GM18508 (cell line): ENCODE data around the gene USP28.
"Not testable (repeated sequence)": the region's sequence is repeated elsewhere in the genome, so short reads cannot be mapped to it uniquely, and the experiment has no call there.

Experiments
- ATAC-seq: cut with Tn5 transposase; IDR thresholded peaks from one replicate; pipeline ENCODE4 v1.9.1; 2021; ENCODE audit warnings: moderate number of reproducible peaks; ENCODE audit not compliant: insufficient read depth, unreplicated experiment

The USP28 gene, protein sequence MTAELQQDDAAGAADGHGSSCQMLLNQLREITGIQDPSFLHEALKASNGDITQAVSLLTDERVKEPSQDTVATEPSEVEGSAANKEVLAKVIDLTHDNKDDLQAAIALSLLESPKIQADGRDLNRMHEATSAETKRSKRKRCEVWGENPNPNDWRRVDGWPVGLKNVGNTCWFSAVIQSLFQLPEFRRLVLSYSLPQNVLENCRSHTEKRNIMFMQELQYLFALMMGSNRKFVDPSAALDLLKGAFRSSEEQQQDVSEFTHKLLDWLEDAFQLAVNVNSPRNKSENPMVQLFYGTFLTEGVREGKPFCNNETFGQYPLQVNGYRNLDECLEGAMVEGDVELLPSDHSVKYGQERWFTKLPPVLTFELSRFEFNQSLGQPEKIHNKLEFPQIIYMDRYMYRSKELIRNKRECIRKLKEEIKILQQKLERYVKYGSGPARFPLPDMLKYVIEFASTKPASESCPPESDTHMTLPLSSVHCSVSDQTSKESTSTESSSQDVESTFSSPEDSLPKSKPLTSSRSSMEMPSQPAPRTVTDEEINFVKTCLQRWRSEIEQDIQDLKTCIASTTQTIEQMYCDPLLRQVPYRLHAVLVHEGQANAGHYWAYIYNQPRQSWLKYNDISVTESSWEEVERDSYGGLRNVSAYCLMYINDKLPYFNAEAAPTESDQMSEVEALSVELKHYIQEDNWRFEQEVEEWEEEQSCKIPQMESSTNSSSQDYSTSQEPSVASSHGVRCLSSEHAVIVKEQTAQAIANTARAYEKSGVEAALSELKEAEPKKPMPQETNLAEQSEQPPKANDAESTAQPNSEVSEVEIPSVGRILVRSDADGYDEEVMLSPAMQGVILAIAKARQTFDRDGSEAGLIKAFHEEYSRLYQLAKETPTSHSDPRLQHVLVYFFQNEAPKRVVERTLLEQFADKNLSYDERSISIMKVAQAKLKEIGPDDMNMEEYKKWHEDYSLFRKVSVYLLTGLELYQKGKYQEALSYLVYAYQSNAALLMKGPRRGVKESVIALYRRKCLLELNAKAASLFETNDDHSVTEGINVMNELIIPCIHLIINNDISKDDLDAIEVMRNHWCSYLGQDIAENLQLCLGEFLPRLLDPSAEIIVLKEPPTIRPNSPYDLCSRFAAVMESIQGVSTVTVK

DNA sequence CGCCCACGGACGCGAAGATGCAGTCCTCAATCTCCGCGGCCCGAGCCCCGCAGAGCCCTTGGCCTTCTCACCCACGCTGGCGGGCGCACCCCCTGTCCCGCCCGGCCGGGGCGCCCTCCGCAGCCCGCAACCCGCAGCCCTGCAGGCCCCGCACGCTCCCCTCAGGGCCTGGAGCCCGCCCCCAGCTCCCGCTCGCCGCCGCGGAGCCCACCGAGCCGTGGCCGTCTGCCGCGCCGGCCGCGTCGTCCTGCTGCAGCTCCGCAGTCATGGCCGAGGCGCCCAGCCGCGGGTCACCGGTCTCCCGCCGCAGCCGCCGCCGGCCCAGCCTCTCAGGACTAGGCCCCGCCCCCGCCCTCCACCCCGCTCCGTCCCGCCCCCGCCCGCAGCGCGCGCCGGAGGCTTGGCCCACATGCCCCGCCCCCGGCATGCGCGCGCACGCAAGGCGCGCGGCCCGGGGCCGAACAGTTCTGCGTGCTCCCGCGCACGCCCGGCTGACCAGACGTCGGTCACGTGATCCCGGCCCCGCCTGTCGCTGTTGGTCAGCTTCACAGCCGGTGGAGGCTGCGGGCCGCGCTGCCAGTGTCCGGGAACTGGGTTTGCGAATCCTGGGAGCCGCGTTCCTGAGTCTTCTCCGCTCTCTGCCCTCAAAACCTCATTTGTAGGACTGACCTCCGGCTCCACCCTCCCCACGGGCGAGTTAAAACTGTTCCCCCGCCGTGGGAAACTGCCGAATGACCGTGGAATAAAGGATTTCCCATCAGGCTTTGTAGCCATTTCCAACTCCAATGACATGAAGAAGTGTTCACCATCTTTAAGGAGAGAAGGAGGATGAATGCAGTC lies at the start of gene USP28:
Gene USP28, minus strand, starts transcription at position 339 of the 840 bp plus-strand sequence. Its CDS starts 71 bp downstream, at position 268.
- peak; percentile 69 for ATAC-seq

DNA sequence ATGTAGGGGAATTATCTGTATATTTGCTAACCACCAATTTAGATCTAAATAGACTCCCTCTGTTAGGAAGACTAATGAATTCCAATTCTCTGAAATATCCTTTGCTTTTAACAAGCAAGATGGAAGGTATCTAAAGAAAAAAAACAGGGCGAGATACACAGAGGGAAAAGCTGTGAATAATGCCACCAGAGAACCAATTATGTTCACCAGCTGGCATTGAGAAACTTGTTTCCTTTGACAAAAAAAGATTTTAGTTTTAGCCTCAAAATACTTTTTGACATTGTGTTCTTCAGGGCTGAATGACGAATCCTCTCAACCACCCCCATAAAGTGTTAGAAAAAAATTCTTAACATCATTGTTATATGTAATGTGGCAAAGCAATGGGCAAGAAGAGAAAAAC lies 48.2 kb upstream of the USP28 start:
- no peak for ATAC-seq

- ATAC-seq, result not testable (repeated sequence)
These were observed 36.1 kb upstream of the USP28 start for GRCh38 chr11:113911491-113911890.

DNA sequence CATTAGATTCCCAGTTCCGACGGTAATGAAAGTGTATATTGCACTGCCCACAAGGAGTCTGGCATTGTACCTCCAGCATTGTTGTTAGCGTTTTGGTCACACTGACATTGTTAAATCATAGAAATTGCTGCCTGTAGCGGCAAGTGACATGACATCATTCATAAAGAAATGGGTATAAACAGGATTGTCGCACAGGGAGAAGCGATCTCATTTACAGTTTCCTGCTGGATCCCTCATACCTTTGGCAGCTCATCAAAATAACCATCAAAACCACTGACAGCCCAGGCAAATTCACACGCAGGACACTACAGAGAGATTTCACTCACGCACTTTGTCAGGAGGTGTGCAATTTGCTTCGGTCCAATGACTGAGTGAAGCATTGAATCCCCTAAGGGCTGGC lies 32.7 kb upstream of the USP28 start:
- ATAC-seq, result no peak

DNA sequence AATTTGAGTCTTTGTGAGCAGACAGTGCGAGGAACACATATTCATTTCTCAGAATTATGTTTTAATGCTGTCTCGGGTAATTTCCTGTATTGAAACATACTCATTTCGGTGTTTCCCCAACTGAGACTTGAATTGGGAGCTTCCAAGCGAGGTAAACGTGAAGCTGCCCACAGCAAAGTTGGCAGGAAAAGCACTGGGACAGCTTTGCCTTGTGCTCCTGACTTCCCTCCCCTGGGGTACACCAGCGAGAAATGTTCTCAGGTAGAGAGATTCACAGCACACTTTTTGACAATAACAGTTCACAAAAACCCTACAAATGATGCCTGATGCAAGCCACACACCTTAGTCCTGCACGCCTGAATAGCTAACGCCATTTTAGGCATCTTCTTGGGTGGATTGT lies 32.3 kb upstream of the USP28 start:
- ATAC-seq, result no peak

DNA sequence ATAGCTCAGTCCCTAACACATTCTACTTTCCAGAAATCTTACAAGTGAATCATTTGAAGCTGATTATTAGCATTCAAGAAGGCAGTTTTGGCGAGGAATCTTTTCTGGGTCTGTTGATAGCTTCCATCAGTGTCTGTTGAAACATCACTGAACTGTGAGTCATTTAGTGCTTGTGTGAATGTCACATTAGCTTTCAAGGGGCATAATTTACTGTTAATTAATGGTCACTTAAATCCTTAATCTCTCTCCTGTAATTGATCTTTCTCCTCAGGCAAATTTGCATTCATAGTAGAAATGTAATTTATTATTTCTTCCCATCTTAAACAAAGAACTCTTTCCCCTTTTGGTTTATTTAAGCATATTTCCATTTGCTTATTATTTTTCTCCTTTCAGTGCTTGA lies 31.8 kb upstream of the USP28 start:
- ATAC-seq, result no peak

DNA sequence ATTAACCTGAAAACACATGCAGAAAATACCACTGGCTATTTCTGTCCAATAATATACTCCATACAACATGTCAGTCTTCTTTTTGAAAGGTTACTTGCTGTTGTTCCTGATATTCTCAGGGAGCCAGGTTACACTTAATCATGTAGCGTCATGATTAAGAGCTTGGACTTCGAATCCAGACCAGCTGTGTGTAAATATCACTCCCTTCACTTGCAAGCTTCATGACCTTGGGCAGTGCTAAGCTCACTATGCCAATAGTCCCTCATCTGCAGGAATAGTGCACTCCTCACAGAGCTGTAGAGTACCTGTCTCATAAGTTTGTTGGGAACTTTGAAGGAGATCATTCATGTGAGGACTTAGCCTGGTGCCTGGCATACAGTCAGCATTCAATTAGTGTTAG lies 31.1 kb upstream of the USP28 start:
- ATAC-seq, result no peak

DNA sequence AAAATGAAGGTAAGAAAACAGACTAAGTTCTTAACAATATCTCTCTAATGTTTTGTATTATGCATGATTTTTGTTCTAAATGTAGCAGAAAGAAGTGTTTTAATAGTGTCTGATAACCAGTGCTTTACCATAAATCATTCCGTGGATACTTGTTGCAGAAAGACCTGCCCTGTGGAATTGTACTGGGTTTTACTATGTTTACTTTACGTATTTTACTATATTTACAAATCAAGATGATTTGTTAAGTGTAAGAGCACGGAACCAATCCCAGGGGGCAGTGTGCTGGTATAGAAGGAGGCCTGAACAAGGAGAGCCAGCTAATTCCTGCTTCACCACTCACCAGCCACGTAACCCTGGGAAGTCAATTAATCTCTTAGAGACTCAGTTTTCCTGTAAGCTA lies 30.7 kb upstream of the USP28 start:
- ATAC-seq, result no peak

DNA sequence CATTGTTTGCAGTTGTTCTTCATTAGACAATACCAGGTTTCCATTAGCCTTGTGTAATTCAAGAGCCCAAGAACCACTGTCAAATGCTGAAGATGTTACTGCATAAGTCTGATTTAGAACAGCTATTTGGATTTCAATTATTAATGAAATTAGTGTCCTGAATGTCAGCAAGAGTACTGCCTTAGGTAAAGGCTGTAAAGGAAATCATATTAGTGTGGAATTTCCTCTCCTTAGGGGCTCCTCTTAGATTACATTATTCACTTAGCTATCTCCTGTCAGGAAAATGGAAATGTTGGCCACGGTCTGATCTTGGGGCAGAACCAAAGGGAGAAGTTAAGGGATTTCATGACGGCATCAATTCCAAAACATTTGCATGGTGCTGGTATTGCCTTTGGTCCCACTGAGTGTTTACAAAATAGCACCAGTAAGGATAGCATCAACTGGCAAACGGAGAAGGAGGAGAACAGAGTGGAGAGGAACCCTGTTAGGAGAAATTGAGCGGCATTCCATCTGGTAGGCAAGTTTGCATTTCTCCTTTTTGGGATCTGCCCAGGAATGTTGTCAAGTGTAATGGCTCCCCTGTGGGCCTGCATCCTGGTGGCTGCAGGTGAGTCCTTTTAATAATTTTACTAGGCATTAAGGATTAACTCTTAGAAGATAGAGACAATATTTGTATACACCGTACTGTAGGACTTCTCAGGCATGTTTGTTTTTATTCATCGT lies 29.2 kb upstream of the USP28 start, which contains the start of gene HTR3B:
Gene HTR3B, plus strand, starts transcription at position 418 of the 723 bp plus-strand sequence. Its CDS starts 138 bp downstream, at position 556.
- ATAC-seq, result no peak

- ATAC-seq, result no peak
These were observed 25.8 kb upstream of the USP28 start for GRCh38 chr11:113901141-113901540.

DNA sequence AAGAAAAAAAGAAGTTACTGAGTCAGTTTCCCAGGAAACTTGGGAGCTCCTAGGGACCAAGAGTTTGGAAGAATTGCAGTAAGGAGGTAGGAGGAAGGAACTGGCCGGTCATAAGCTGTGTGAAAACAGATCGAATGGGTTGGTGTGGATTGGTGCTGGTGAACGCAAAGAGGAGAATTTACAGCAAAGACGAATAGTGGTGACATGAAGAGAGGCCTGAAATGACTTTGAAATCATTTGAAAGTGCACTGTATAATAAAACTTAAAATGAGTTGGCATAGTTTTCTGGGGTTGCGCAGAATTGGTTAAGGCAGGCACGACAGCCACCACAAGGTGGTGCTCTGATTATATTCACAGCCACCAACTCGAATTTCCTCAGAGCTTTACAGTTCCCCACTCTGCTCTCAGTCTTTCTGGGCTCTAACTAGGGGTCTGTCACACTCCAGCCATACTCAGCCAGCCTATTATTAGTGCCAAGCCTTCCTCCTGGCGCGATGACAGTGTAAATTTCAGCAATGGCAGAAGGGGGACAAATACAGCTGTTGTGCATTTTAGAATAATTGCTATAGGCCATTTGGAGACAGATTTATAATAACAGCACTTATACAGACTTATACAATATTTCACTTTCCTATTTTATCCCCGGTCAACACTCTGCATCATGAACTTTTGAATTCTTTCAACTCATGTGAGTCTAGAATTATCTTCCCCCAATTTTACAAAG lies 20.9 kb upstream of the USP28 start:
- ATAC-seq, result no peak

GRCh38 chr11:113895367-113896155 lies 20.2 kb upstream of the USP28 start:
- no peak for ATAC-seq

GRCh38 chr11:113894421-113894996 lies 19.1 kb upstream of the USP28 start:
- ATAC-seq, result peak; percentile 55

GRCh38 chr11:113888848-113889247 lies 13.5 kb upstream of the USP28 start:
- no peak for ATAC-seq

DNA sequence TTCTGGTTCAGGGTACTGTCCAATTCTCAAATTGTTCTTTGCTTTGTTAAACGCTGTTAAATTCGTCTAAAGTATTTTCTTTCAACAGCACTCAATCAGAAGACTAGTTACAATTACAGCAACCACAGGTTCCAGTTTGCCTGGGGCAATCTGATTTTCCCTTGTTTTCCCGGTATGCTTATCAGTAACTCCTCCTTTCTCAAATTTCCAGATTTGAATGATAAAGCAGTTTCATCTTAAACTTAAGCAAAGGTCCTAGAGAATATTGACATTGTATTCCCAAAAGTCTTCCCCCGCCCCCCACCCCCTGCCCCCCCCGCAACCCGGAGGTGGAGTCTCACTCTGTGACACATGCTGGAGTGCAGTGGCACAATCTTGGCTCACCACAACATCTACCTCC lies 10.5 kb upstream of the USP28 start:
- ATAC-seq, result no peak

GRCh38 chr11:113884361-113884836 lies 9.0 kb upstream of the USP28 start:
- ATAC-seq, result no peak

GRCh38 chr11:113881856-113882255 lies 6.5 kb upstream of the USP28 start:
- ATAC-seq, result no peak
